ENCODE data around the gene STK32A.

- no peak for TF ChIP-seq POLR2A (IDR thresholded peaks at IDR 0.05)
- no peak for TF ChIP-seq CTCF (IDR thresholded peaks at IDR 0.05 in 4 of 5, conservative IDR thresholded peaks at IDR 0.05 in 1 of 5)
Observed at GRCh38 chr5:147410496-147411358, 175.9 kb downstream of the STK32A start.
